Lung (tissue), 12 donors: ENCODE results near the gene RASEF. TPM values are rescaled to one million over a fixed set of nuclear protein-coding genes. Genes with fewer than 3 reads are reported as not detected.

Source experiments
- ATAC-seq: fragments of 200-7000 bp; cut with Tn5 transposase; one replicate; pipeline ENCODE4 v1.9.1; 2020; ENCODE audit warnings: moderate number of reproducible peaks; ENCODE audit not compliant: insufficient read depth, low FRiP score
- DNase-seq, 3 donors: peaks; one replicate each; pipeline ENCODE4 v3.0.0-alpha.2; 2013 to 2017
- H3K27ac ChIP-seq, 2 donors: one replicate each; pipeline ENCODE4 v1.5.1; 2013; ENCODE audit warnings: mild to moderate bottlenecking in 2 of 2, moderate library complexity in 2 of 2, control low read depth in 1 of 2, inconsistent platforms in 1 of 2, low read depth in 1 of 2, low read length in 1 of 2
- H3K27me3 ChIP-seq, 3 donors: one replicate each; pipeline ENCODE4 v1.5.1; 2013; ENCODE audit warnings: low read length in 2 of 3; ENCODE audit not compliant: control insufficient read depth in 3 of 3, insufficient read depth in 3 of 3
- H3K36me3 ChIP-seq, 4 donors: one replicate each; pipeline ENCODE4 v1.5.1; 2013; ENCODE audit warnings: low read length in 4 of 4, mild to moderate bottlenecking in 1 of 4, moderate library complexity in 1 of 4; ENCODE audit not compliant: control insufficient read depth in 4 of 4, insufficient read depth in 4 of 4
- H3K4me1 ChIP-seq, 5 donors: one replicate each; pipeline ENCODE4 v1.5.1; 2013; ENCODE audit warnings: low read length in 5 of 5, mild to moderate bottlenecking in 2 of 5, moderate library complexity in 1 of 5; ENCODE audit not compliant: control insufficient read depth in 5 of 5, insufficient read depth in 5 of 5
- H3K4me3 ChIP-seq: one replicate; pipeline ENCODE4 v1.5.1; 2013; ENCODE audit warnings: mild to moderate bottlenecking, control low read depth, moderate library complexity
- H3K9ac ChIP-seq, 2 donors: one replicate each; pipeline ENCODE4 v1.5.1; 2013; ENCODE audit warnings: low read length in 2 of 2, control low read depth in 1 of 2; ENCODE audit not compliant: insufficient read depth in 1 of 2
- H3K9me3 ChIP-seq, 4 donors: one replicate each; pipeline ENCODE4 v1.5.1; 2013; ENCODE audit warnings: low read length in 3 of 4, mild to moderate bottlenecking in 1 of 4, moderate library complexity in 1 of 4; ENCODE audit not compliant: control insufficient read depth in 4 of 4, insufficient read depth in 3 of 4
- WGBS, 2 donors: extraction: QIAGEN DNeasy Blood & Tissue Kit; methylation state at CpG; one replicate each; pipeline ENCODE4 v1.1.7; 2013; 5-methylcytosine and 5-hydroxymethylcytosine counted together
- polyA plus RNA-seq, 2 donors: library from polyadenylated mRNA; stranded (reverse); fragments of 200-250 nt; gene quantifications; one replicate each; pipeline ENCODE4 v1.2.1, GENCODE V29; 2013
- total RNA-seq, 2 donors: library from RNA; depleted of rRNA in 1 of 2; stranded (reverse); fragments of >200 nt in 1 of 2; gene quantifications; one replicate each; pipeline ENCODE4 v1.2.1, GENCODE V29; 2014 to 2021
- TF ChIP-seq, protein P1 (sequence below): IDR thresholded peaks from 2 replicates; pipeline ENCODE4 v1.5.1; 2012; ENCODE audit warnings: mild to moderate bottlenecking; ENCODE audit errors: control extremely low read depth, extremely low read depth
- donor health status: control.
- donor health status: control.
- donor health status: Bipolar disorder and iron deficiency.
- donor health status: healthy.
- donor health status: DM: yes; HTN: yes; CAD: no.

RASEF gene
- total and polyA plus RNA-seq, 4 donors = 5.2 to 23.6 (median 9.4) TPM

- no peaks in the 10 kb centered on the region for H3K27me3 ChIP-seq
- no peaks in the 10 kb centered on the region for H3K9me3 ChIP-seq
- no peak overlapping the region for H3K4me3 ChIP-seq
- H3K4me1 ChIP-seq = peaks cover 0 to 23% (median 13%) of the 10 kb centered on the region in 5 donors
- no peaks in the 10 kb centered on the region for H3K36me3 ChIP-seq
- WGBS, 2 donors = 86 to 87% methylated on average over 9 of the region's 9 CpGs
- no peak for DNase-seq
- TF ChIP-seq, protein P1, sequence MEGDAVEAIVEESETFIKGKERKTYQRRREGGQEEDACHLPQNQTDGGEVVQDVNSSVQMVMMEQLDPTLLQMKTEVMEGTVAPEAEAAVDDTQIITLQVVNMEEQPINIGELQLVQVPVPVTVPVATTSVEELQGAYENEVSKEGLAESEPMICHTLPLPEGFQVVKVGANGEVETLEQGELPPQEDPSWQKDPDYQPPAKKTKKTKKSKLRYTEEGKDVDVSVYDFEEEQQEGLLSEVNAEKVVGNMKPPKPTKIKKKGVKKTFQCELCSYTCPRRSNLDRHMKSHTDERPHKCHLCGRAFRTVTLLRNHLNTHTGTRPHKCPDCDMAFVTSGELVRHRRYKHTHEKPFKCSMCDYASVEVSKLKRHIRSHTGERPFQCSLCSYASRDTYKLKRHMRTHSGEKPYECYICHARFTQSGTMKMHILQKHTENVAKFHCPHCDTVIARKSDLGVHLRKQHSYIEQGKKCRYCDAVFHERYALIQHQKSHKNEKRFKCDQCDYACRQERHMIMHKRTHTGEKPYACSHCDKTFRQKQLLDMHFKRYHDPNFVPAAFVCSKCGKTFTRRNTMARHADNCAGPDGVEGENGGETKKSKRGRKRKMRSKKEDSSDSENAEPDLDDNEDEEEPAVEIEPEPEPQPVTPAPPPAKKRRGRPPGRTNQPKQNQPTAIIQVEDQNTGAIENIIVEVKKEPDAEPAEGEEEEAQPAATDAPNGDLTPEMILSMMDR = no peak
- no peak overlapping the region for H3K9ac ChIP-seq
- H3K27ac ChIP-seq = no peak overlapping the region
- no peak for ATAC-seq
These were observed 74.5 kb downstream of the RASEF start for GRCh38 chr9:82988488-82988887.

GRCh38 chr9:82987370-82988189 lies 75.4 kb downstream of the RASEF start:
- H3K4me3 ChIP-seq = no peak overlapping the region
- TF ChIP-seq, protein P1 = no peak
- no peaks in the 10 kb centered on the region for H3K27me3 ChIP-seq
- no peak overlapping the region for H3K27ac ChIP-seq
- DNase-seq (no peak), ATAC-seq (no peak)
- H3K9ac ChIP-seq = no peak overlapping the region
- H3K9me3 ChIP-seq = no peaks in the 10 kb centered on the region
- peaks cover 0 to 17% (median 12%) of the 10 kb centered on the region in 5 donors for H3K4me1 ChIP-seq
- no peaks in the 10 kb centered on the region for H3K36me3 ChIP-seq
- 78 to 87% methylated on average over 5 of the region's 5 CpGs for WGBS, 2 donors

- DNase-seq (no peak), ATAC-seq (no peak)
- Histone ChIP-seq H3K27me3 (no peaks in the 10 kb centered on the region), H3K4me3 (no peak overlapping the region), H3K36me3 (no peaks in the 10 kb centered on the region), H3K4me1 (no peaks in the 10 kb centered on the region), H3K9me3 (peaks cover 0 to 4% (median 2%) of the 10 kb centered on the region in 4 donors), H3K9ac (no peak overlapping the region), H3K27ac (no peak overlapping the region)
- 94 to 100% methylated on average over 1 of the region's 1 CpG for WGBS, 2 donors
- TF ChIP-seq, protein P1 = no peak
These were observed 81.4 kb downstream of the RASEF start for GRCh38 chr9:82981552-82981951.
